Lung (tissue), 12 donors: ENCODE measurements around the gene CLEC20A. TPM values are rescaled to one million over a fixed set of nuclear protein-coding genes. Genes with fewer than 3 reads are reported as not detected.
A peak's percentile ranks its signal among the peaks of the same experiment; 100 is the strongest.
"Not testable (repeated sequence)": the region's sequence is repeated elsewhere in the genome, so short reads cannot be mapped to it uniquely, and the experiment has no call there.

ENCODE experiments used
- ATAC-seq: fragments of 200-7000 bp; cut with Tn5 transposase; one replicate; pipeline ENCODE4 v1.9.1; 2020; ENCODE audit warnings: moderate number of reproducible peaks; ENCODE audit not compliant: insufficient read depth, low FRiP score
- DNase-seq, 3 donors: peaks; one replicate each; pipeline ENCODE4 v3.0.0-alpha.2; 2013 to 2017
- H3K27ac ChIP-seq, 2 donors: one replicate each; pipeline ENCODE4 v1.5.1; 2013; ENCODE audit warnings: mild to moderate bottlenecking in 2 of 2, moderate library complexity in 2 of 2, control low read depth in 1 of 2, inconsistent platforms in 1 of 2, low read depth in 1 of 2, low read length in 1 of 2
- H3K27me3 ChIP-seq, 3 donors: one replicate each; pipeline ENCODE4 v1.5.1; 2013; ENCODE audit warnings: low read length in 2 of 3; ENCODE audit not compliant: control insufficient read depth in 3 of 3, insufficient read depth in 3 of 3
- H3K36me3 ChIP-seq, 4 donors: one replicate each; pipeline ENCODE4 v1.5.1; 2013; ENCODE audit warnings: low read length in 4 of 4, mild to moderate bottlenecking in 1 of 4, moderate library complexity in 1 of 4; ENCODE audit not compliant: control insufficient read depth in 4 of 4, insufficient read depth in 4 of 4
- H3K4me1 ChIP-seq, 5 donors: one replicate each; pipeline ENCODE4 v1.5.1; 2013; ENCODE audit warnings: low read length in 5 of 5, mild to moderate bottlenecking in 2 of 5, moderate library complexity in 1 of 5; ENCODE audit not compliant: control insufficient read depth in 5 of 5, insufficient read depth in 5 of 5
- H3K4me3 ChIP-seq: one replicate; pipeline ENCODE4 v1.5.1; 2013; ENCODE audit warnings: mild to moderate bottlenecking, control low read depth, moderate library complexity
- H3K9ac ChIP-seq, 2 donors: one replicate each; pipeline ENCODE4 v1.5.1; 2013; ENCODE audit warnings: low read length in 2 of 2, control low read depth in 1 of 2; ENCODE audit not compliant: insufficient read depth in 1 of 2
- H3K9me3 ChIP-seq, 4 donors: one replicate each; pipeline ENCODE4 v1.5.1; 2013; ENCODE audit warnings: low read length in 3 of 4, mild to moderate bottlenecking in 1 of 4, moderate library complexity in 1 of 4; ENCODE audit not compliant: control insufficient read depth in 4 of 4, insufficient read depth in 3 of 4
- WGBS, 2 donors: extraction: QIAGEN DNeasy Blood & Tissue Kit; methylation state at CpG; one replicate each; pipeline ENCODE4 v1.1.7; 2013; 5-methylcytosine and 5-hydroxymethylcytosine counted together
- polyA plus RNA-seq, 2 donors: library from polyadenylated mRNA; stranded (reverse); fragments of 200-250 nt; gene quantifications; one replicate each; pipeline ENCODE4 v1.2.1, GENCODE V29; 2013
- total RNA-seq, 2 donors: library from RNA; depleted of rRNA in 1 of 2; stranded (reverse); fragments of >200 nt in 1 of 2; gene quantifications; one replicate each; pipeline ENCODE4 v1.2.1, GENCODE V29; 2014 to 2021
- TF ChIP-seq, protein P1 (sequence below): IDR thresholded peaks from 2 replicates; pipeline ENCODE4 v1.5.1; 2012; ENCODE audit warnings: mild to moderate bottlenecking; ENCODE audit errors: control extremely low read depth, extremely low read depth
- donor health status: control.
- donor health status: control.
- donor health status: Bipolar disorder and iron deficiency.
- donor health status: healthy.
- donor health status: DM: yes; HTN: yes; CAD: no.

The CLEC20A gene
- total and polyA plus RNA-seq, 4 donors, result 0.14 TPM; not detected in 3

DNA sequence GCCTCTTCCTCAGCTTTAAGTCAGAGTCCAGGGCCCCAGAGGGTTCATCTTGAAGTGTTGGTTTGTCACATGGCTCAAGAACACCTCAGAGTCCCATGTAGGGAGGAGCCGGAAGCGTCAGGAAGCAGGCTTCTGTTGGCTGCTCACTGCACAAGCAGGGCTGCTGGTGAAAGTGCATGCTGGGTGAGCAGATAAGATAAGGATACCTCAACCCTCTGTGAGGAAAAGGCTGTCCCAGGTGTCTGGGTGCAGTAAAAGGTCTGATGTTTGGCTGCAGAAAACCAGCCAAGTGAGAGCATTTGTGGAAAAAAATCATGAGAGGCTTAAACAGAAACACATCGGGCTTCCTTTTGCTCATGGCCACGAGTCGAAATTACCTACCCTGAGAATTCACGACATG is 9.9 kb upstream of the CLEC20A start:
- no peak for ATAC-seq

DNA sequence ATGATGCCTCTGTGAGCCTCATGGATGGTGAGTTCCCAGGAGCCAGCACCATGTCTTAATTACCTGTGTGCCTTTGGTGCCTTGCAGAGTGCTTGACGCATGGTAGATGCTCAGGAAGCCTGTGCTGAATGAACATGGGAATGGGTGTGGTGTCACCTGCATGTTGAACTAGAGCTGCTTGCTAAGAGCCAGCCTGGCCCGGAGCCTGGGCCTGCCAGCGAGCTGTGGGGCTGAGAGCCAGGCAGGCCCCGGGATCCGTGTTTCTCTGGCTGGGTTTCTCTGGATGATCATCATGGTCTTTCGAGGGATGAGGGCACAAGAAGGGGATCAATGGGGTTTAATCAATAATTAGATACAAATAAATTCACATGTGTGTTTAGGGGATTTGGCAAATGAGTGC is 9.4 kb upstream of the CLEC20A start:
- ATAC-seq, result no peak
- no peak for DNase-seq

More for the DNA sequence above, 9.9 kb upstream of the CLEC20A start:
- Histone ChIP-seq H3K9me3 (no peaks in the 10 kb centered on the region), H3K27ac (no peak overlapping the region), H3K9ac (no peak overlapping the region), H3K4me3 (no peak overlapping the region), H3K27me3 (no peaks in the 10 kb centered on the region), H3K36me3 (no peaks in the 10 kb centered on the region), H3K4me1 (no peaks in the 10 kb centered on the region)
- TF ChIP-seq, protein P1, sequence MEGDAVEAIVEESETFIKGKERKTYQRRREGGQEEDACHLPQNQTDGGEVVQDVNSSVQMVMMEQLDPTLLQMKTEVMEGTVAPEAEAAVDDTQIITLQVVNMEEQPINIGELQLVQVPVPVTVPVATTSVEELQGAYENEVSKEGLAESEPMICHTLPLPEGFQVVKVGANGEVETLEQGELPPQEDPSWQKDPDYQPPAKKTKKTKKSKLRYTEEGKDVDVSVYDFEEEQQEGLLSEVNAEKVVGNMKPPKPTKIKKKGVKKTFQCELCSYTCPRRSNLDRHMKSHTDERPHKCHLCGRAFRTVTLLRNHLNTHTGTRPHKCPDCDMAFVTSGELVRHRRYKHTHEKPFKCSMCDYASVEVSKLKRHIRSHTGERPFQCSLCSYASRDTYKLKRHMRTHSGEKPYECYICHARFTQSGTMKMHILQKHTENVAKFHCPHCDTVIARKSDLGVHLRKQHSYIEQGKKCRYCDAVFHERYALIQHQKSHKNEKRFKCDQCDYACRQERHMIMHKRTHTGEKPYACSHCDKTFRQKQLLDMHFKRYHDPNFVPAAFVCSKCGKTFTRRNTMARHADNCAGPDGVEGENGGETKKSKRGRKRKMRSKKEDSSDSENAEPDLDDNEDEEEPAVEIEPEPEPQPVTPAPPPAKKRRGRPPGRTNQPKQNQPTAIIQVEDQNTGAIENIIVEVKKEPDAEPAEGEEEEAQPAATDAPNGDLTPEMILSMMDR, result no peak
- DNase-seq, result peak in 1 of 3 donors; percentile 12
- WGBS, 2 donors, result 72 to 81% methylated on average over 6 of the region's 6 CpGs

DNA sequence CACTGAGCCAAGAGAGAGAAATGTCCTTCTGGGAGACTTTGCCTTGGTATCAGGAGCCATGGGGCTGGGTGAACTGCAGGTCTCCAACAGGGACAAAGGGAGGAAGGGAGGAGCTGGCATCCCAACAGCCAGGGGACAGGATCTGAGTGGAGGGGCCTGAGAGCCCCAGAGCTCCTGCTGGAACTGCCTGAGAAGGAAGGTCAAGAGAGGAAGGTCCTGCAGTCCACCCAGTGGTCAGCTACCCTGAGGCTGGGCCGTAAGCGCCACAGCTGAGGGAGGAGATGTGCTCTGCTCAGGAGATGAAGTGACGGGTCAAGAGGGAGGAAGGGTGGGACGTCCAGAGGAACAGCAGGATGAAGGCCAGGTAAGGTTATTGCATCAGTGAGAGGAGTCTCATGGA is 7.5 kb upstream of the CLEC20A start:
- Histone ChIP-seq H3K27ac (no peak overlapping the region), H3K4me3 (no peak overlapping the region), H3K9ac (no peak overlapping the region), H3K27me3 (no peaks in the 10 kb centered on the region), H3K36me3 (no peaks in the 10 kb centered on the region), H3K9me3 (no peaks in the 10 kb centered on the region), H3K4me1 (peaks cover 0 to 4% (median 0%) of the 10 kb centered on the region in 5 donors)
- no peak for DNase-seq
- no peak for ATAC-seq
- TF ChIP-seq, protein P1, result no peak
- WGBS, 2 donors, result 89 to 92% methylated on average over 4 of the region's 4 CpGs

More for the DNA sequence above, 9.4 kb upstream of the CLEC20A start:
- no peaks in the 10 kb centered on the region for H3K36me3 ChIP-seq
- H3K4me3 ChIP-seq, result no peak overlapping the region
- no peaks in the 10 kb centered on the region for H3K9me3 ChIP-seq
- H3K27me3 ChIP-seq, result no peaks in the 10 kb centered on the region
- no peaks in the 10 kb centered on the region for H3K4me1 ChIP-seq
- TF ChIP-seq, protein P1, result no peak
- H3K27ac ChIP-seq, result no peak overlapping the region
- WGBS, 2 donors, result 83 to 90% methylated on average over 6 of the region's 6 CpGs
- H3K9ac ChIP-seq, result no peak overlapping the region

DNA sequence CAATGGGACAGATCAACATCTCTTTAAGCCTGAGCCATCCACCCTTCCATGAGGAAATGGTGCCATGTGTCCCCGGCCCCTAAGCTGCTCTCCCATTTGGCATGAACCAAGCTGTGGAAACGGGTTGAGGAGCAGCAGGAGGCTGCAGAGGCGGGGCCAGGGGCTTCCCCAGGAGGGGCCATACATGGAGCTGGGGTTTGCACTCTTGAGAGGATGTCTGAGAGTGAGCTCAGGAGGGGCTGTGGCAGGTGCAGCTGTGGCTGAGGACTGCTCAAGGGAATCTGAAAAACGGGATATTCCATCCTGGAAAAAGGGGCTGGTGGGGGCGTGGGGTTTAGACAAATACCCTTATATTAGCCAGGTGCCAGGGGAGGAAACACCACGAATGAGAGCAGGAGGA is 7.1 kb upstream of the CLEC20A start:
- Histone ChIP-seq H3K9ac (no peak overlapping the region), H3K9me3 (no peaks in the 10 kb centered on the region), H3K27ac (no peak overlapping the region), H3K4me3 (no peak overlapping the region), H3K4me1 (peaks cover 0 to 4% (median 0%) of the 10 kb centered on the region in 5 donors), H3K27me3 (no peaks in the 10 kb centered on the region), H3K36me3 (no peaks in the 10 kb centered on the region)
- 77 to 86% methylated on average over 6 of the region's 6 CpGs for WGBS, 2 donors
- ATAC-seq (no peak), DNase-seq (no peak)
- TF ChIP-seq, protein P1, result no peak

DNA sequence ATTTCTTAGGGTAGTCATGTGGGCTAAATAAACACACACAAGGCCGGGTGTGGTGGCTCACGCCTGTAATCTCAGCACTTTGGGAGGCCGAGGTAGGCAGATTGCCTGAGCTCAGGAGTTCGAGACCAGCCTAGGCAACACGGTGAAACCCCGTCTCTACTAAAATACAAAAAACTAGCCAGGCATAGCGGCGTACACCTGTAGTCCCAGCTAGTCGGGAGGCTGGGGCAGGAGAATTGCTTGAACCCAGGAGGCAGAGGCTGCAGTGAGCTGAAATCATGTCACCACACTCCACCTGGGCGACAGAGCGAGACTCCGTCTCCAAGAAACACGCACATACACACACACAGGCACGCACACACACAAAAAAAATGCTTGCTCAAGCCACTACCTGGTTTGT is 6.6 kb upstream of the CLEC20A start:
- not testable (repeated sequence) for ATAC-seq, H3K4me1 ChIP-seq, H3K9ac ChIP-seq, H3K27ac ChIP-seq, H3K9me3 ChIP-seq, H3K27me3 ChIP-seq, H3K36me3 ChIP-seq, DNase-seq, H3K4me3 ChIP-seq
- WGBS, 2 donors, result 95 to 96% methylated on average over 14 of the region's 14 CpGs
